Activated CD8-positive, alpha-beta T cell treated with anti-CD3 and anti-CD28 coated beads for 36 hours (primary cell): ENCODE results near the gene PRKG1. TPM values are rescaled to one million over a fixed set of nuclear protein-coding genes. Genes with fewer than 3 reads are reported as not detected.

Experiments used
- ATAC-seq: fragments of 200-7000 bp; cut with Tn5 transposase; one replicate; pipeline ENCODE4 v1.10.0; 2021; ENCODE audit warnings: mild to moderate bottlenecking, moderate library complexity
- CTCF ChIA-PET: fragments of 350-600 bp; sonication (Branson Sonifier 250); formaldehyde crosslinking; loops from one replicate; lab custom pipeline; 2021; ENCODE audit warnings: antibody characterized with exemption; lab: Charles Lee
- POLR2A ChIA-PET: fragments of 350-600 bp; sonication (Branson Sonifier 250); formaldehyde crosslinking; loops from one replicate; lab custom pipeline; 2021; ENCODE audit warnings: antibody characterized with exemption; lab: Charles Lee
- DNase-seq: peaks from one replicate; pipeline ENCODE4 v3.0.0-alpha.2; 2020
- H3K27ac Mint-ChIP-seq: one replicate; pipeline ENCODE4 v1.8.0; 2021; ENCODE audit warnings: mild to moderate bottlenecking, mixed read lengths
- H3K27me3 Mint-ChIP-seq: one replicate; pipeline ENCODE4 v1.8.0; 2021; ENCODE audit warnings: mixed read lengths
- H3K36me3 Mint-ChIP-seq: one replicate; pipeline ENCODE4 v1.8.0; 2021; ENCODE audit warnings: low read depth, mixed read lengths
- H3K4me1 Mint-ChIP-seq: one replicate; pipeline ENCODE4 v1.8.0; 2021; ENCODE audit warnings: low read depth, mixed read lengths
- H3K4me3 Mint-ChIP-seq: one replicate; pipeline ENCODE4 v1.8.0; 2021; ENCODE audit warnings: mild to moderate bottlenecking, moderate library complexity, mixed read lengths
- H3K9me3 Mint-ChIP-seq: one replicate; pipeline ENCODE4 v1.8.0; 2021; ENCODE audit warnings: mixed read lengths
- CTCF ChIP-seq: fragments of 200-600 bp; IDR thresholded peaks from one replicate; pipeline ENCODE4 v1.8.0; 2022; ENCODE audit warnings: antibody characterized with exemption, mild to moderate bottlenecking
- intact Hi-C: fragments of 100-400 bp; cut with micrococcal nuclease; formaldehyde crosslinking; loops from one replicate; pipeline ENCODE4 v1.10.0; 2022
- total RNA-seq, 2 experiments: library from RNA; stranded (reverse); gene quantifications; one replicate each; pipeline ENCODE4 v1.2.3, GENCODE V29; 2021

Gene PRKG1
- total RNA-seq, 2 experiments from 2014 or later: not detected

GRCh38 chr10:51950371-51950995, 876.2 kb downstream of the PRKG1 start:
- ChIA-PET POLR2A (no interaction called here), CTCF (interaction anchor here (1.5 kb wide), 1 partner anchor 9 kb away, joined by 3 read pairs; no protein-coding TSS in a partner anchor)
- no peak overlapping the region for H3K27ac Mint-ChIP-seq
- ATAC-seq: no peak
- H3K4me3 Mint-ChIP-seq: no peak overlapping the region
- H3K36me3 Mint-ChIP-seq: no peaks in the 10 kb centered on the region
- H3K4me1 Mint-ChIP-seq: no peaks in the 10 kb centered on the region
- peaks cover 3% of the 10 kb centered on the region for H3K27me3 Mint-ChIP-seq
- DNase-seq: no peak
- H3K9me3 Mint-ChIP-seq: no peaks in the 10 kb centered on the region
- intact Hi-C loops: no loop called here
- no peak for TF ChIP-seq CTCF

GRCh38 chr10:51950996-51951555, 876.8 kb downstream of the PRKG1 start:
- no peaks in the 10 kb centered on the region for H3K9me3 Mint-ChIP-seq
- ATAC-seq: no peak
- no peak for TF ChIP-seq CTCF
- H3K36me3 Mint-ChIP-seq: no peaks in the 10 kb centered on the region
- no peak for DNase-seq
- H3K27me3 Mint-ChIP-seq: peaks cover 3% of the 10 kb centered on the region
- H3K4me1 Mint-ChIP-seq: no peaks in the 10 kb centered on the region
- intact Hi-C loops: no loop called here
- H3K4me3 Mint-ChIP-seq: no peak overlapping the region
- CTCF ChIA-PET: interaction anchor here (1.5 kb wide), 1 partner anchor 9 kb away, joined by 3 read pairs; no protein-coding TSS in a partner anchor
- POLR2A ChIA-PET: no interaction called here
- H3K27ac Mint-ChIP-seq: no peak overlapping the region

GRCh38 chr10:51951601-51952000, 877.3 kb downstream of the PRKG1 start:
- no peaks in the 10 kb centered on the region for H3K36me3 Mint-ChIP-seq
- peaks cover 3% of the 10 kb centered on the region for H3K27me3 Mint-ChIP-seq
- no peak for TF ChIP-seq CTCF
- no peaks in the 10 kb centered on the region for H3K9me3 Mint-ChIP-seq
- H3K4me3 Mint-ChIP-seq: no peak overlapping the region
- ChIA-PET CTCF (interaction anchor here (1.2 kb wide), 1 partner anchor 11 kb away, joined by 3 read pairs; no protein-coding TSS in a partner anchor), POLR2A (no interaction called here)
- H3K4me1 Mint-ChIP-seq: no peaks in the 10 kb centered on the region
- no peak overlapping the region for H3K27ac Mint-ChIP-seq
- intact Hi-C loops: no loop called here
- no peak for DNase-seq
- ATAC-seq: no peak

GRCh38 chr10:51952056-51952455, 877.8 kb downstream of the PRKG1 start:
- Mint-ChIP-seq H3K36me3 (no peaks in the 10 kb centered on the region), H3K4me3 (no peak overlapping the region), H3K4me1 (no peaks in the 10 kb centered on the region), H3K27me3 (peaks cover 3% of the 10 kb centered on the region), H3K9me3 (no peaks in the 10 kb centered on the region), H3K27ac (no peak overlapping the region)
- ChIA-PET CTCF (interaction anchor here (1.2 kb wide), 1 partner anchor 10 kb away, joined by 3 read pairs; no protein-coding TSS in a partner anchor), POLR2A (no interaction called here)
- no peak for ATAC-seq
- intact Hi-C loops: no loop called here
- no peak for TF ChIP-seq CTCF
- DNase-seq: no peak

GRCh38 chr10:51955696-51956095, 881.4 kb downstream of the PRKG1 start:
- H3K27ac Mint-ChIP-seq: no peak overlapping the region
- no peaks in the 10 kb centered on the region for H3K9me3 Mint-ChIP-seq
- no peaks in the 10 kb centered on the region for H3K4me1 Mint-ChIP-seq
- CTCF ChIA-PET: no interaction called here
- no peak for ATAC-seq
- no peak for TF ChIP-seq CTCF
- no peak for DNase-seq
- H3K36me3 Mint-ChIP-seq: no peaks in the 10 kb centered on the region
- intact Hi-C loops: no loop called here
- POLR2A ChIA-PET: no interaction called here
- H3K27me3 Mint-ChIP-seq: peaks cover 6% of the 10 kb centered on the region
- H3K4me3 Mint-ChIP-seq: no peak overlapping the region
